A549 treated with RU486 at 1 μM for 4 hours (cell line): ENCODE results near the gene ADAM23. TPM values are rescaled to one million over a fixed set of nuclear protein-coding genes. Genes with fewer than 3 reads are reported as not detected.

Experiments
- total RNA-seq: library from RNA; stranded (reverse); fragments of 200-300 nt; extraction: Qiagen RNA extraction; gene quantifications from 5 replicates; pipeline ENCODE4 v1.2.3, GENCODE V29; 2022; ENCODE audit warnings: low read depth

ADAM23 gene
- 8.5 to 11.2 TPM (median 9.6 TPM) in 5 replicates for total RNA-seq

GRCh38 chr2:206442833-206443734 is at the start of gene ADAM23:
Gene ADAM23 (plus strand): TSS chr2:206443532. CDS start chr2:206443867, 335 bp downstream.

GRCh38 chr2:206642075-206643025 is 199.0 kb downstream of the ADAM23 start, which contains the start of gene FAM237A:
Gene FAM237A (plus strand): TSS chr2:206642487. CDS start chr2:206644237, 1,750 bp downstream.

Other genes starting within 250 kb of the ADAM23 start
- 0.59 to 1.6 TPM (median 1.3 TPM) in 5 replicates for gene ZDBF2, start 168.9 kb upstream of the ADAM23 start, total RNA-seq
- not detected in 5 replicates for gene FAM237A, start 199.0 kb downstream of the ADAM23 start, total RNA-seq